ENCODE data around the gene OR5P2.

Gene OR5P2

GRCh38 chr11:7749456-7749855, 47.3 kb downstream of the OR5P2 start:
- Mint-ChIP-seq H3K36me3 (ENCODE audit: low read depth) (no peaks in the 10 kb centered on the region), H3K27ac (no peak overlapping the region), H3K9me3 (peaks cover 3% of the 10 kb centered on the region), H3K4me3 (no peak overlapping the region), H3K4me1 (ENCODE audit: low read depth) (no peaks in the 10 kb centered on the region), H3K27me3 (peaks cover 8% of the 10 kb centered on the region)

Measured in stimulated activated naive CD8-positive, alpha-beta T cell treated with anti-CD3 and anti-CD28 coated beads, Interleukin-15, Interleukin-2, amounts not matched to agents 100 ng/mL and 50 ng/mL, for 24 hours (primary cell).